Pancreas (tissue), 10 donors: Measurements from ENCODE around the gene MYL10. TPM values are rescaled to one million over a fixed set of nuclear protein-coding genes. Genes with fewer than 3 reads are reported as not detected.

Experiments used
- ATAC-seq, 4 donors: fragments of 200-7000 bp; cut with Tn5 transposase; one replicate each; pipeline versions ENCODE4 v1.8.0 to v1.9.1; 2020; ENCODE audit warnings: mild to moderate bottlenecking in 4 of 4, moderate library complexity in 4 of 4
- DNase-seq, 6 donors: peaks; one replicate each; pipeline ENCODE4 v3.0.0-alpha.2; 2020
- FAIRE-seq: peaks from 2 replicates; lab custom pipeline; 2012; peaks lifted over from hg19 to GRCh38; lab: Jason Lieb, UNC
- H3K27ac ChIP-seq, 4 donors: fragments of 200-600 bp; sonication (generic); 1 replicate in 3 of 4; 2 replicates in 1 of 4; pipeline versions ENCODE4 v1.5.0 to v1.8.0; 2020
- H3K27me3 ChIP-seq, 4 donors: fragments of 200-600 bp; one replicate each; pipeline ENCODE4 v1.8.0; 2021
- H3K36me3 ChIP-seq, 3 donors: fragments of 200-600 bp; sonication (generic) in 1 of 3; one replicate each; pipeline versions ENCODE4 v1.5.0 to v1.8.0; 2020 to 2021
- H3K4me1 ChIP-seq, 3 donors: fragments of 200-600 bp; one replicate each; pipeline ENCODE4 v1.8.0; 2021
- H3K4me3 ChIP-seq, 4 donors: fragments of 200-600 bp; sonication (generic) in 2 of 4; one replicate each; pipeline versions ENCODE4 v1.5.0 to v1.8.0; 2020 to 2021
- H3K9me3 ChIP-seq, 4 donors: fragments of 200-600 bp; one replicate each; pipeline ENCODE4 v1.8.0; 2021
- WGBS, 2 donors: extraction: QIAGEN DNeasy Blood & Tissue Kit; methylation state at CpG; one replicate each; pipeline ENCODE4 v1.1.7; 2013; 5-methylcytosine and 5-hydroxymethylcytosine counted together
- intact Hi-C, 3 donors: fragments of 100-400 bp; cut with DNase I; formaldehyde crosslinking; loops; one replicate each; pipeline versions ENCODE4 v1.11.1 to v1.14.2; 2022
- polyA plus RNA-seq, 2 donors: library from polyadenylated mRNA; stranded (reverse); fragments of 200-250 nt; gene quantifications; one replicate each; pipeline ENCODE4 v1.2.3, GENCODE V29; 2013
- total RNA-seq, 6 donors: library from RNA; stranded (reverse); fragmentation: NEBNext Ultra II Directional in 4 of 6; extraction: Animal tissue kit (Norgen Biotek cat#: 25700) in 4 of 6; gene quantifications; one replicate each; pipeline versions ENCODE4 v1.2.1 to v1.2.4, GENCODE V29; 2021 to 2023
- TF ChIP-seq, protein P1 (sequence below), 4 donors: fragments of 200-600 bp; sonication (generic) in 3 of 4; IDR thresholded peaks; one replicate each; pipeline versions ENCODE4 v1.5.0 to v1.8.0; 2021; ENCODE audit warnings: antibody characterized with exemption in 4 of 4
- donor health status: healthy with polysubstance abuse.
- donor health status: DM: no; HTN: no; CAD: no; lungs with moderate emphysema.
- donor health status: DM: no; HTN: no; CAD: no.
- donor health status: control.
- donor health status: control.
- donor health status: Bipolar disorder and iron deficiency.
- donor health status: DM: yes; HTN: yes; CAD: no.
- donor health status: DM: no; HTN: no; CAD: no.
- donor health status: DM: no; HTN: no; CAD: no.
- donor health status: DM: yes; HTN: yes; CAD: no.

MYL10 gene
- total and polyA plus RNA-seq, 8 donors, result not detected

DNA sequence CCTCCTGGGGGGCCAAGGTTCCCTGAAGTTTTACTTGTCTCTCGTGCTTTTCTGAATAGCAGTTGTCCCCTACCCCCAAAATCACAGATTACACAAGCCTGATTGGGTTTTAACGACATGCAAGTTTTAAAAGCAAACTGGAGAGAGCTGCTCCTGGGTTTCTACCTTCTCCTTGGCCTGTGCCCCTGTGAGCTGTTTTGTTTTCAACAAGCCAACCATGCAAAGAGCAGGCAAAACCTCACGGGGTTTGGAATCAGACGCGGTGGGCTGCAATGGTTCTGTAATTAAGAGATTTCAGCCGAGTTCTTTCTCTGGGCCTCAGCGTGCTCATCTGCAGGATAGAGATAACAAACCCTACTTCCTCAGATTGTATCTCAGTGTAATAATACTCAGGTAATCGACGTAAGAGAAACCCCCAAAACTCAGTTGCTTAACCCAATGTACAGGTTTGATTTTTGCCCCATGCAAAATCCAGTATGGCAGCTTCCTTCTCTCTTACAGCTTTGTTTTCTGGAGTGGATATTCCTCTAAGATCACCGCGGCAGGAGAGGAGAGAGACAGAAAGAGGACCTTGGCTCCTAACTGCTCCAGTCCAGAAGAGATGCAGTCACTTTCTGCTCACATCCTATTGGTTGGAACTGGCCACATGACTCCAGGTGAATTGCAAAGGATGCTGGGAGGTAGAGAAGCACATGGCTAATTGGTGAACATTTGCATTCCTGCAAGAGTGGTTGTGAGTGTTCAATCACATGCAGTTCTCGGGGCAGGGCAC lies 42.0 kb downstream of the MYL10 start:
- TF ChIP-seq, protein P1, sequence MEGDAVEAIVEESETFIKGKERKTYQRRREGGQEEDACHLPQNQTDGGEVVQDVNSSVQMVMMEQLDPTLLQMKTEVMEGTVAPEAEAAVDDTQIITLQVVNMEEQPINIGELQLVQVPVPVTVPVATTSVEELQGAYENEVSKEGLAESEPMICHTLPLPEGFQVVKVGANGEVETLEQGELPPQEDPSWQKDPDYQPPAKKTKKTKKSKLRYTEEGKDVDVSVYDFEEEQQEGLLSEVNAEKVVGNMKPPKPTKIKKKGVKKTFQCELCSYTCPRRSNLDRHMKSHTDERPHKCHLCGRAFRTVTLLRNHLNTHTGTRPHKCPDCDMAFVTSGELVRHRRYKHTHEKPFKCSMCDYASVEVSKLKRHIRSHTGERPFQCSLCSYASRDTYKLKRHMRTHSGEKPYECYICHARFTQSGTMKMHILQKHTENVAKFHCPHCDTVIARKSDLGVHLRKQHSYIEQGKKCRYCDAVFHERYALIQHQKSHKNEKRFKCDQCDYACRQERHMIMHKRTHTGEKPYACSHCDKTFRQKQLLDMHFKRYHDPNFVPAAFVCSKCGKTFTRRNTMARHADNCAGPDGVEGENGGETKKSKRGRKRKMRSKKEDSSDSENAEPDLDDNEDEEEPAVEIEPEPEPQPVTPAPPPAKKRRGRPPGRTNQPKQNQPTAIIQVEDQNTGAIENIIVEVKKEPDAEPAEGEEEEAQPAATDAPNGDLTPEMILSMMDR (IDR thresholded peaks at IDR 0.05), result no peak
- DNase-seq (no peak), ATAC-seq (no peak), FAIRE-seq (no peak)
- Histone ChIP-seq H3K27ac (no peak overlapping the region), H3K4me1 (no peaks in the 10 kb centered on the region), H3K9me3 (no peaks in the 10 kb centered on the region), H3K36me3 (no peaks in the 10 kb centered on the region), H3K4me3 (no peak overlapping the region), H3K27me3 (no peaks in the 10 kb centered on the region)
- intact Hi-C loops, result no loop called here
- WGBS, 2 donors, result 77 to 85% methylated on average over 12 of the region's 12 CpGs

DNA sequence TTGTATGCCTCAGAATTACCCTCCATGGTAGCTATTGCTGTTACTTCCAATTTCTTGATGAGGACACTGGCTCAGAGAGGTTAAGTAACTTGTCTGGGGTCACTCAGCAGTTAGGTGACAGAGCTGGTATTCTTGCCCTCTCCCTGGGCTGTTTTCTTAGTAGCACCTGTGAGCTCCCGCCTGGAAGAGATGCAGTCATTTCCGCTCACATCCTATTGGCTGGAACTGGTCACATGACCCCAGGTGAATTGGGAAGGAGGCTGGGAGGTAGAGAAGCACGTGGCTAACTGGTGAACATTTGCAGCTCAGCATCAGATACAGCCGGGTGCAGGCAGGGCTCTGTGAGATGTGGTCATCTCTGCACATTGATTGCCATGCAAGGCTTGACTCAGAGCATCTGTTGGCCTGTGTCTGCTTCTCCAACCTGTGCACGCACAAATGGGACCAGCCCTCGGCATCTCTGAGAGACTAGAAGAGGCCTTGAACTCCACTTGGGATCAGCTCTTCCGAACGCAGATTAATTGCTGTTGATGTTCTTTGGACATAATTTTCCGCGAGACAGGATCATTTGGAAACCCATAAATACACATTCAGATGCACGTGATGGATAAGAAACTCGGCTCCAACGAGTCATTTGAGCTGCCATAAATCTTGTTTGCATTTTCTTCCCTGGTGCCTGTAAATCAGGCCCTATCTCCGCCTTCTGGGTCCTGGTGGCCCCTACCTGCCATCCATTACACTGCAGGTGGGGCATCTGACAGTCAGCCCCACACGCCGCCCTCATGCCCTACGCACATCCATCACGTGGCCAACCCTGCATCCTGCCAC lies 42.8 kb downstream of the MYL10 start:
- H3K4me1 ChIP-seq, result no peaks in the 10 kb centered on the region
- no peaks in the 10 kb centered on the region for H3K27me3 ChIP-seq
- TF ChIP-seq, protein P1 (IDR thresholded peaks at IDR 0.05), result no peak
- no peak overlapping the region for H3K4me3 ChIP-seq
- intact Hi-C loops, result no loop called here
- DNase-seq, result no peak
- H3K9me3 ChIP-seq, result no peaks in the 10 kb centered on the region
- WGBS, 2 donors, result 70% methylated on average over 18 of the region's 18 CpGs
- ATAC-seq, result no peak
- H3K36me3 ChIP-seq, result no peaks in the 10 kb centered on the region
- no peak overlapping the region for H3K27ac ChIP-seq
- FAIRE-seq, result no peak

DNA sequence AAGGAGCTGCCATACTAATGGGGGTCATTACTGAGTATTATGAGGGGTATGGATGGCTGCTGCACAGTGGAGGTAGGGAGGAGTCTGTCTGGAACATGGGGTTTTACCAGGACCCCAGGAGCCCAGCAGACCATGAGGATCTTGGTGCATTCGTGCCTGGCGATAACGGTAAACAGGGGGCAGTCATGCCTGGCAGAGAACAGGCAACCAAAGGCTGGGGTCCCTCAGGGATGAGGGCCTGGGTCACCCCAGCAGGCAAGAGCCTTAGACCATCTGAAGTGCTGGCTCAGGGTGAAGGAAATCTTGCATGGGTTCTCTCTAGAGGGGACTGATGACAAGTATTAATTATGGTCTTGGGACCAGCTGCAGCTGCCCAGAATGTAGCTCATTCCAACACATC lies 46.1 kb downstream of the MYL10 start:
- DNase-seq (no peak), FAIRE-seq (no peak), ATAC-seq (no peak)
- Histone ChIP-seq H3K27me3 (no peaks in the 10 kb centered on the region), H3K27ac (no peak overlapping the region), H3K4me3 (no peak overlapping the region), H3K9me3 (no peaks in the 10 kb centered on the region), H3K4me1 (no peaks in the 10 kb centered on the region), H3K36me3 (no peaks in the 10 kb centered on the region)
- WGBS, 2 donors, result 87 to 94% methylated on average over 3 of the region's 3 CpGs
- TF ChIP-seq, protein P1 (IDR thresholded peaks at IDR 0.05), result no peak
- intact Hi-C loops, result no loop called here

DNA sequence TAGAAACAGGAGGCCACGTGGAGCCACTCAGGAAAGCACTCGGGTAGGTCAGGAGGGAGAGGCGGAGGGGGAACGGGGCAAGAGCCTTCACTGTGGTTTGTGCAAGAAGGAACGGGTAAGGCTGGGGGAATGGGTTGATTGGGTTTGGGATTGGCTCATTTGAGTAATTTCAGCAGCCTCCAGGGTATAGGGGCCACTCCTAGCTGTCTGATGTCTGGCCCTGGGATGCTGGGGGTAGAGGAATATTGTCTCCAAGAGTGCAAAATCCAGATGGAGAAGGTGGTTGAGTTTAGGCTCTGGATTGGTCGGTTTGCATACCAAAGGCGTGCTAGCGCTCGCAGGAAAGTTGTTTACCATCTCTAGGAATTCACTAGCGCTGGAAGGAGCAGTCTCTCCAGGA lies 47.2 kb downstream of the MYL10 start:
- ATAC-seq (no peak), FAIRE-seq (no peak), DNase-seq (no peak)
- Histone ChIP-seq H3K4me3 (no peak overlapping the region), H3K4me1 (no peaks in the 10 kb centered on the region), H3K9me3 (no peaks in the 10 kb centered on the region), H3K27ac (no peak overlapping the region), H3K36me3 (no peaks in the 10 kb centered on the region), H3K27me3 (no peaks in the 10 kb centered on the region)
- TF ChIP-seq, protein P1 (IDR thresholded peaks at IDR 0.05), result no peak
- WGBS, 2 donors, result 58 to 61% methylated on average over 10 of the region's 10 CpGs
- intact Hi-C loops, result no loop called here
